ENCODE results near the gene NOP10. TPM values are rescaled to one million over a fixed set of nuclear protein-coding genes. Genes with fewer than 3 reads are reported as not detected.

Gene NOP10
- total RNA-seq, 1 donor from 2014 or later: 191 TPM

- Mint-ChIP-seq H3K9me3 (ENCODE audit: unreplicated experiment) (no peaks in the 10 kb centered on the region), H3K4me1 (ENCODE audit: unreplicated experiment) (peaks cover 12% of the 10 kb centered on the region), H3K27me3 (ENCODE audit: unreplicated experiment) (peaks cover 5% of the 10 kb centered on the region), H3K4me3 (ENCODE audit: unreplicated experiment) (peak overlapping the region; percentile 93), H3K36me3 (ENCODE audit: low read depth, unreplicated experiment) (peaks cover 15% of the 10 kb centered on the region), H3K27ac (ENCODE audit: unreplicated experiment) (peak overlapping the region; percentile 80)
- TF ChIP-seq, protein P1, sequence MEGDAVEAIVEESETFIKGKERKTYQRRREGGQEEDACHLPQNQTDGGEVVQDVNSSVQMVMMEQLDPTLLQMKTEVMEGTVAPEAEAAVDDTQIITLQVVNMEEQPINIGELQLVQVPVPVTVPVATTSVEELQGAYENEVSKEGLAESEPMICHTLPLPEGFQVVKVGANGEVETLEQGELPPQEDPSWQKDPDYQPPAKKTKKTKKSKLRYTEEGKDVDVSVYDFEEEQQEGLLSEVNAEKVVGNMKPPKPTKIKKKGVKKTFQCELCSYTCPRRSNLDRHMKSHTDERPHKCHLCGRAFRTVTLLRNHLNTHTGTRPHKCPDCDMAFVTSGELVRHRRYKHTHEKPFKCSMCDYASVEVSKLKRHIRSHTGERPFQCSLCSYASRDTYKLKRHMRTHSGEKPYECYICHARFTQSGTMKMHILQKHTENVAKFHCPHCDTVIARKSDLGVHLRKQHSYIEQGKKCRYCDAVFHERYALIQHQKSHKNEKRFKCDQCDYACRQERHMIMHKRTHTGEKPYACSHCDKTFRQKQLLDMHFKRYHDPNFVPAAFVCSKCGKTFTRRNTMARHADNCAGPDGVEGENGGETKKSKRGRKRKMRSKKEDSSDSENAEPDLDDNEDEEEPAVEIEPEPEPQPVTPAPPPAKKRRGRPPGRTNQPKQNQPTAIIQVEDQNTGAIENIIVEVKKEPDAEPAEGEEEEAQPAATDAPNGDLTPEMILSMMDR (IDR thresholded peaks at IDR 0.05; ENCODE audit: unreplicated experiment): no peak
- DNase-seq (ENCODE audit: low spot score): no peak
These were observed 1.3 kb downstream of the NOP10 start for GRCh38 chr15:34341381-34342212.

- Mint-ChIP-seq H3K36me3 (ENCODE audit: low read depth, unreplicated experiment) (peaks cover 15% of the 10 kb centered on the region), H3K4me1 (ENCODE audit: unreplicated experiment) (peaks cover 16% of the 10 kb centered on the region), H3K27me3 (ENCODE audit: unreplicated experiment) (peaks cover 5% of the 10 kb centered on the region), H3K4me3 (ENCODE audit: unreplicated experiment) (no peak overlapping the region), H3K9me3 (ENCODE audit: unreplicated experiment) (no peaks in the 10 kb centered on the region), H3K27ac (ENCODE audit: unreplicated experiment) (no peak overlapping the region)
- no peak for DNase-seq (ENCODE audit: low spot score)
- TF ChIP-seq, protein P1 (IDR thresholded peaks at IDR 0.05; ENCODE audit: unreplicated experiment): no peak
These were observed 3.0 kb downstream of the NOP10 start for GRCh38 chr15:34339946-34340345.

DNA sequence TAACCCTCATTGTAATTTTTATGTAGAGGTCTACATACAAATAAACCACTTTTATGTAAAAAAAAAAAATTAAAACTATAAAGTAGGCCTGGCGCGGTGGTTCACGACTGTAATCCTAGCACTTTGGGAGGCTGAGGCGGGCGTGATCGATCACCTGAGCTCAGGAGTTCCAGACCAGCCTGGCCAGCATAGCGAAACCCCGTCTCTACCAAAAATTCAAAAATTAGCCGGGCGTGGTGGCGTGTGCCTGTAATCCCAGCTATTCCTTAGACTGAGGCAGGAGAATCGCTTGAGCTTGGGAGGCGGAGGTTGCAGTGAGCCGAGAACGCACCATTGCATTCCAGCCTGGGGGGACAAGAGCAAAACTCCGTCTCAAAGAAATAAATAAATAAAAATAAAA, 4.6 kb downstream of the NOP10 start:
- peaks cover 16% of the 10 kb centered on the region for H3K4me1 Mint-ChIP-seq (ENCODE audit: unreplicated experiment)
- DNase-seq (ENCODE audit: low spot score): no peak
- H3K27ac Mint-ChIP-seq (ENCODE audit: unreplicated experiment): no peak overlapping the region
- H3K36me3 Mint-ChIP-seq (ENCODE audit: low read depth, unreplicated experiment): peaks cover 15% of the 10 kb centered on the region
- H3K9me3 Mint-ChIP-seq (ENCODE audit: unreplicated experiment): no peaks in the 10 kb centered on the region
- TF ChIP-seq, protein P1 (IDR thresholded peaks at IDR 0.05; ENCODE audit: unreplicated experiment): no peak
- peaks cover 5% of the 10 kb centered on the region for H3K27me3 Mint-ChIP-seq (ENCODE audit: unreplicated experiment)
- H3K4me3 Mint-ChIP-seq (ENCODE audit: unreplicated experiment): peak overlapping the region; percentile 85

- H3K4me1 Mint-ChIP-seq (ENCODE audit: unreplicated experiment): peaks cover 16% of the 10 kb centered on the region
- peak within 1 kb of the TSS; percentile 96 for H3K4me3 Mint-ChIP-seq (ENCODE audit: unreplicated experiment)
- peak; percentile 93 for DNase-seq (ENCODE audit: low spot score)
- H3K9me3 Mint-ChIP-seq (ENCODE audit: unreplicated experiment): no peaks in the 10 kb centered on the region
- peaks cover 5% of the 10 kb centered on the region for H3K27me3 Mint-ChIP-seq (ENCODE audit: unreplicated experiment)
- TF ChIP-seq, protein P1 (IDR thresholded peaks at IDR 0.05; ENCODE audit: unreplicated experiment): no peak
- H3K27ac Mint-ChIP-seq (ENCODE audit: unreplicated experiment): peak within 1 kb of the TSS; percentile 70
- peaks cover 15% of the 10 kb centered on the region for H3K36me3 Mint-ChIP-seq (ENCODE audit: low read depth, unreplicated experiment)
These were observed 5.2 kb downstream of the NOP10 start, which contains the start of gene SLC12A6 for GRCh38 chr15:34337557-34338306. SLC12A6 (minus strand) TSS chr15:34337781; CDS start chr15:34336680, 1,101 bp downstream.
